ENCODE results near the gene CRACR2B.
A peak's percentile ranks its signal among the peaks of the same experiment; 100 is the strongest.

CRACR2B gene

DNA sequence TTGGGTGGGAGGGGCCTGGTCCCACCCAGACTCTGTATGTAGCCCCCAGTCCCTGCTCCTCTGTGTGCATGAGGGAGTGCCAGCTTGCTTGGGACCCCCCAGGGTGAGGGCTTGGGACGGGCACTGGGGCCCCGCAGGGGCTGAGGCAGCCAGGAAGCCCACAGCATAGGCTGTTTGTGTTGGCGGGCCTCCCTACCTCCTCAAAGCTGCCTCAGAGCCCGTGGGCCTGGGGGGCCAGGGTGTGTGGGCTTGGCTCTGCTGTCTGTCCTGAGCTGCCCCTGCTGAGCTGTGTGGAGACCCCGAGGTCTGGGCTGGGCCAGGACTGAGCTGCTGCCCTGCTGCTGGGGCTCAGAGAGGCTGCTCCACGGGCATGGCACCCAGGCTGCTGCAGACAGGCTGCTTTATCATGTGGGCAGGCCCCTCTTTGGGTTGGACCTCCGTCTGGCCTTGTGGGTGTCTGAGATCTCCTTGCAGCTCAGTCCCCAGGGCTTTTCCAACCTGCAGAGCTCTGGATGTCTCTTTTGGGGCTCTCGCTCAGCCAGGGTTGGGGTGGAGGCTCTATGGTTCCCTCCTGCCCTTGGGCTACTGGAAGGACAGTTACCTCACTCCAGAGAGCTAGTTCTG lies 18.3 kb downstream of the CRACR2B start:
- no peak for DNase-seq
- TF ChIP-seq, protein P1, sequence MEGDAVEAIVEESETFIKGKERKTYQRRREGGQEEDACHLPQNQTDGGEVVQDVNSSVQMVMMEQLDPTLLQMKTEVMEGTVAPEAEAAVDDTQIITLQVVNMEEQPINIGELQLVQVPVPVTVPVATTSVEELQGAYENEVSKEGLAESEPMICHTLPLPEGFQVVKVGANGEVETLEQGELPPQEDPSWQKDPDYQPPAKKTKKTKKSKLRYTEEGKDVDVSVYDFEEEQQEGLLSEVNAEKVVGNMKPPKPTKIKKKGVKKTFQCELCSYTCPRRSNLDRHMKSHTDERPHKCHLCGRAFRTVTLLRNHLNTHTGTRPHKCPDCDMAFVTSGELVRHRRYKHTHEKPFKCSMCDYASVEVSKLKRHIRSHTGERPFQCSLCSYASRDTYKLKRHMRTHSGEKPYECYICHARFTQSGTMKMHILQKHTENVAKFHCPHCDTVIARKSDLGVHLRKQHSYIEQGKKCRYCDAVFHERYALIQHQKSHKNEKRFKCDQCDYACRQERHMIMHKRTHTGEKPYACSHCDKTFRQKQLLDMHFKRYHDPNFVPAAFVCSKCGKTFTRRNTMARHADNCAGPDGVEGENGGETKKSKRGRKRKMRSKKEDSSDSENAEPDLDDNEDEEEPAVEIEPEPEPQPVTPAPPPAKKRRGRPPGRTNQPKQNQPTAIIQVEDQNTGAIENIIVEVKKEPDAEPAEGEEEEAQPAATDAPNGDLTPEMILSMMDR (IDR thresholded peaks at IDR 0.05; ENCODE audit: low read depth, low read length): no peak
- peaks cover 12% of the 10 kb centered on the region for H3K36me3 ChIP-seq
- no peak overlapping the region for H3K4me3 ChIP-seq (ENCODE audit: low read depth, low read length)
- H3K27ac ChIP-seq: no peak overlapping the region
- no peaks in the 10 kb centered on the region for H3K9me3 ChIP-seq (ENCODE audit: severe bottlenecking)
- no peaks in the 10 kb centered on the region for H3K27me3 ChIP-seq (ENCODE audit: insufficient read depth, low read depth, severe bottlenecking)

DNA sequence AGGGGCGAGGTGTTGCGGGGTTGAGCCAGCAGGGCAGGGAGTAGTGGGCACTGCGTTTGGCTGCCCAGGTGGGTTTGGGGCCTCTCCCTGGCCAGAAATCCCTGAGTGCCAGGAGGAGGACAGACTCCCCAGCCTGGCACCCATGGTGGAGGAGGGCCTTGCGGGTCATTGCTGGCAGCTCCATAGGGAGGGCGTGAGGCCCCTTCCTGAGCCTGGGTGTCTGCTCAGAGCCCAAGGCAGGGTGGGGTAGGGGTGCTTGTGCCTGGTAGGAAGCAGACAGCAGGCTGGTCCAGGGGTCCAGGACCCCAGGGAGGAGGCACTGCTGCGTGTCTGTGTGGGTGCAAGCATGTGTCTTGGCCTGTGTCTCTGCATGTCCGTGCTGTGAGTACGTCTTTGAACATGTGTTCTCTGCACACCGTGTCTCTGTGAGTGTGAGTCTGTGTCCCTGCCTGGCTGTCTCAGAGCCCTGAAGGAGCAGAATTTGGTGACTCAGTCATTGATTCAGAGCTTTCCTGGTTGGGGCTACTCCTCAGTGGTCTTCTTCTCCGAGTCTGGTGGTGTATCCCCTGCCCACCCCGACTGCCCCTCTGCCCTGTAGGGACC lies 18.9 kb downstream of the CRACR2B start:
- no peaks in the 10 kb centered on the region for H3K9me3 ChIP-seq (ENCODE audit: severe bottlenecking)
- TF ChIP-seq, protein P1 (IDR thresholded peaks at IDR 0.05; ENCODE audit: low read depth, low read length): no peak
- H3K36me3 ChIP-seq: peaks cover 6% of the 10 kb centered on the region
- DNase-seq: no peak
- H3K27ac ChIP-seq: no peak overlapping the region
- no peak overlapping the region for H3K4me3 ChIP-seq (ENCODE audit: low read depth, low read length)
- H3K27me3 ChIP-seq (ENCODE audit: insufficient read depth, low read depth, severe bottlenecking): no peaks in the 10 kb centered on the region

DNA sequence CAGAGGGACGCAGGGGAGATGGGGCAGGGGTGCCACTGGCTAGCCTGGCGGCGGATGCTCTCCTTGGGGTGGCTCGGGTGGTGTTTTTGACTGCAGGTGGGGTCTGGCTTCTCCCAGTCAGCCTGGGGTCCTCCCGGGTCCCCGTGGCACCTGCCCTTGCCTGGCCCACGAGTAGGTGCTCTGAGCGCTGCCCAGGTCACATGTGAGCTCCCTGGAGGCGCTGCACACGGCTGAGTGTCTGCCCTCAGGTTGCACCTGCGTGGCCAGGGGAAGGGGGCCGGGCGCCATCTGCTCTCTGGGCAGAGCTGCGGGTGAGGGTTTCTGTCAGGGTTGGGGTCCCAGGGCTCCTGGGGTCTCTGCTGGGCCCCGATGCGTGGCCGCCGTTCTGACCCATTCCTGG lies 20.2 kb downstream of the CRACR2B start:
- DNase-seq: no peak
- no peaks in the 10 kb centered on the region for H3K36me3 ChIP-seq
- H3K4me3 ChIP-seq (ENCODE audit: low read depth, low read length): no peak overlapping the region
- no peak overlapping the region for H3K27ac ChIP-seq
- no peaks in the 10 kb centered on the region for H3K9me3 ChIP-seq (ENCODE audit: severe bottlenecking)
- TF ChIP-seq, protein P1 (IDR thresholded peaks at IDR 0.05; ENCODE audit: low read depth, low read length): no peak
- H3K27me3 ChIP-seq (ENCODE audit: insufficient read depth, low read depth, severe bottlenecking): no peaks in the 10 kb centered on the region

DNA sequence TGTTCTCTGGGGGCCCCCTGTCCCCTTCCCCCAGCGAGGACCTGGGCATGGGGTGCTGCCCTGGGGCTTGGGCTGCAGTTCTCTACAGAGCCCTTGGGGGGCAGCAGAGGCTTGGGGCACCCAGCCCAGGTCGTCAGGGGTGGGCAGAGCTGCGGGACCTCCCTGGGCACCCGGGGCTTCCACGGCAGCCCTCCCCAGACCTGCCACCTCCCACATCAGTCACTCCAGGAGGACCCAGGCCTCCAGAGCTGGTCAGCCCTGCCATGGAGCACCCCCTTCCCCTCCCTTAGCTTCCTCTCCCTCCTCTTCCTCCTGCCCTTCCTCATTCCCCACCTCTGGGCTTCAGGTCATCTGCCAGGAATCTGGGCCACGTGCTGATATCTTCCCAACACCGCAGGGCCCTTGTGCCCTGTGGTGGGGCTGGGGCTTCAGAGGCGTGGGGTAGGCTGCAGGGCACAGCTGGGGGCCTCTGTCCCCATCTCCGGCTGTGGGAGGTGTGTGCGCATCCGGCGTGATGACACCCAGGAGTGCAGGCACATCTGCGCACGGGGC lies 20.7 kb downstream of the CRACR2B start:
- TF ChIP-seq, protein P1 (IDR thresholded peaks at IDR 0.05; ENCODE audit: low read depth, low read length): peak; percentile 93
- Histone ChIP-seq H3K4me3 (ENCODE audit: low read depth, low read length) (no peak overlapping the region), H3K27ac (no peak overlapping the region), H3K27me3 (ENCODE audit: insufficient read depth, low read depth, severe bottlenecking) (no peaks in the 10 kb centered on the region), H3K36me3 (no peaks in the 10 kb centered on the region), H3K9me3 (ENCODE audit: severe bottlenecking) (no peaks in the 10 kb centered on the region)
- DNase-seq: peak; percentile 65

DNA sequence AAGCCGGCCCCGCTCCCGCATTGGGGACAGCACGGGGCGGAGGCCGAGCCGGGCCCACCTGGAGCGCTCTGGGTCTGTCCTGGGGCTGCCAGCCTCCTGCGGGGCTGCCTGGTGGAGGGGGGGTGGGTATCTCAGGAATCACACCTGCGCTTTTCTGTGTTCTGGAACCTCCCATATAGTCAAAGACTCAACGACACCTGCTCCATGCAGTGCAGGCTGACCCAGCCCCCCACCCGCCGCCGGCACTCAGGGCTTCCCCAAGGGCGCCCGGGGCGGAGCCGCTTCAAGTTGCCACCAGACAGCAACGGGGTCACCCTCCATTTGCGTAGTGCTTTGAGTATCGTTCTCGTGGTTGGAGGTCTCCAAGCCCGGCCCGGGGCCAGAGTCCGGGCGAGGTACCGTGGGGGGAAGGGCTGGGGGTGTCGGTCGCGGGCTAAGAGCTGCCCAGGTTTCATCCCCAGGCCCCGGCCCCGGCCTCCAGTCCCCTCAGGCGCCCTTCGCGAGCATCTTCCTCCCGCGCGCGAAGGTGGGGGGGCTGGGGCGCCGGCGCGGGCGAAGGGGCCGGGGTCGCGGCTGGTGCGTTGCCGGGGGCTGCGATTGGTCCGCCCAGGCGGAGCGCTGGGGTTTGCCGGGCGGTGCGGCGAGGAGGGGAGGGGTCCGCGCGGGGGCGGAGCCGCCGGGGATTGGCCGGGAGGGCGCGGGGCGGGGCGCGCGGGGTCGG lies 21.5 kb downstream of the CRACR2B start:
- no peaks in the 10 kb centered on the region for H3K27me3 ChIP-seq (ENCODE audit: insufficient read depth, low read depth, severe bottlenecking)
- peak overlapping the region; percentile 7; the same call in 1 of the 2 replicates for H3K27ac ChIP-seq
- no peaks in the 10 kb centered on the region for H3K36me3 ChIP-seq
- H3K9me3 ChIP-seq (ENCODE audit: severe bottlenecking): no peaks in the 10 kb centered on the region
- TF ChIP-seq, protein P1 (IDR thresholded peaks at IDR 0.05; ENCODE audit: low read depth, low read length): no peak
- peak overlapping the region; percentile 52 for H3K4me3 ChIP-seq (ENCODE audit: low read depth, low read length)
- DNase-seq: peak; percentile 63

Measured in WERI-Rb-1 (cell line).